Tibial nerve (tissue), 4 donors: ENCODE data around the gene MYOZ3. TPM values are rescaled to one million over a fixed set of nuclear protein-coding genes. Genes with fewer than 3 reads are reported as not detected.

Source experiments
- DNase-seq, 2 donors: peaks; one replicate each; pipeline ENCODE4 v3.0.0-alpha.2; 2019; ENCODE audit warnings: low spot score in 2 of 2
- H3K27ac ChIP-seq, 4 donors: fragments of 200-600 bp; sonication (generic) in 3 of 4; one replicate each; pipeline ENCODE4 v1.5.1; 2017 to 2019; ENCODE audit warnings: mild to moderate bottlenecking in 1 of 4
- H3K27me3 ChIP-seq, 2 donors: fragments of 200-600 bp; sonication (generic) in 1 of 2; one replicate each; pipeline versions ENCODE4 v1.5.1 to v1.6.0; 2017 to 2019
- H3K36me3 ChIP-seq, 3 donors: fragments of 200-600 bp; sonication (generic); one replicate each; pipeline ENCODE4 v1.5.1; 2018 to 2019
- H3K4me1 ChIP-seq, 4 donors: fragments of 200-600 bp; sonication (generic) in 3 of 4; one replicate each; pipeline ENCODE4 v1.5.1; 2017 to 2019
- H3K4me3 ChIP-seq, 4 donors: fragments of 200-600 bp; sonication (generic) in 3 of 4; one replicate each; pipeline ENCODE4 v1.5.1; 2017 to 2019; ENCODE audit warnings: mild to moderate bottlenecking in 1 of 4, moderate library complexity in 1 of 4
- H3K9me3 ChIP-seq, 4 donors: fragments of 200-600 bp; sonication (generic) in 3 of 4; one replicate each; pipeline ENCODE4 v1.5.1; 2017 to 2019
- EP300 ChIP-seq, 2 donors: sonication (generic); formaldehyde crosslinking; IDR thresholded peaks; one replicate each; pipeline ENCODE4 v1.6.1; 2017; ENCODE audit warnings: antibody characterized with exemption in 2 of 2, mild to moderate bottlenecking in 1 of 2
- POLR2A ChIP-seq, 2 donors: fragments of 450-650 bp; IDR thresholded peaks; one replicate each; pipeline ENCODE4 v1.6.1; 2017; ENCODE audit warnings: antibody characterized with exemption in 2 of 2, mild to moderate bottlenecking in 2 of 2, moderate library complexity in 2 of 2
- WGBS, 2 donors: methylation state at CpG; one replicate each; pipeline ENCODE4 v1.1.5; 2018; 5-methylcytosine and 5-hydroxymethylcytosine counted together
- total RNA-seq, 4 donors: library from RNA; depleted of rRNA; stranded (reverse); fragments of >200 nt; gene quantifications; one replicate each; pipeline ENCODE4 v1.1.0, GENCODE V29; 2016
- TF ChIP-seq, protein P1 (sequence below), 5 experiments: fragments of 200-600 bp in 3 of 5; fragments of 450-650 bp in 2 of 5; sonication (generic) in 3 of 5; IDR thresholded peaks; one replicate each; pipeline ENCODE4 v1.5.1; 2016 to 2019; ENCODE audit warnings: antibody characterized with exemption in 5 of 5, mild to moderate bottlenecking in 3 of 5, moderate library complexity in 2 of 5

The MYOZ3 gene
- total RNA-seq, 4 donors from 2014 or later: 0.30 to 9.0 (median 4.6) TPM

DNA sequence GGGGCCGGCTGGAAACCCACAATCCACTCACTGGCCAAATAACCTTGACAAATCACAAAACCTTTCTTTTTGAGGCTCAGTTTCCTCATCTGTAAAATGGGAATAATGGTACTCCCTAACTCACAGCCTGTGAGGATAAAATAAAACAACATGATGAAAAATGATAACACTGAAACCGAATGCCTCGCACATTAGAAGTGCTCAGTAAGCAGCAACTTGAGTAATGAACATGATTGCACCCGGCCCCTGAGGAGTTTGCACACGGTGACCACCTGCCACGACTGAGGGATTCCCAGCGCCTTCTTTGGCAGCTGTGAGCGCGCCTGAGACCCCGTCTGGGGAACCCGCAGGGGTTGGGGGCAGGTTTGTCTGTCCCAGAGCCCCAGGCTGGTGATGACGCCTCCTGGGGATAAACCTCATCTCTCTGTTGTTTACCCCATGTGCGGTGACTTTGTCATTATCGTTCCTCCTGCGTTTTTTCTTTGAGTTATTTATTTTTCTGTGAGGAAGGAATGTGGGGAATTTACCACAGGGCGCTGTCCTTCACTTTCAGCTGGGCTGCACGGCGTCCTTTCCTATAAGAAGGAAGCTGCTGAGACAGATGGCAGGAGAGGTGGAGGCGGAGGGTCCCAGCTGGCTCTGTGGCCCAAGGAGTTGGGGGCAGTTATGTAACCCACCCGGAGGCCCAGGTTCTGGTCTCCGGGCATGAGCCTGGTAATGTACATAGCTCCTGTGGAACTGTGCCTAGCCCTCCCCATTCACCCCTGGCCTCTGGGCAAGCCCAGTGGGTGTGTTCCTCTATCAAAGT, 23.6 kb upstream of the MYOZ3 start:
- no peak for DNase-seq
- TF ChIP-seq, protein P1, sequence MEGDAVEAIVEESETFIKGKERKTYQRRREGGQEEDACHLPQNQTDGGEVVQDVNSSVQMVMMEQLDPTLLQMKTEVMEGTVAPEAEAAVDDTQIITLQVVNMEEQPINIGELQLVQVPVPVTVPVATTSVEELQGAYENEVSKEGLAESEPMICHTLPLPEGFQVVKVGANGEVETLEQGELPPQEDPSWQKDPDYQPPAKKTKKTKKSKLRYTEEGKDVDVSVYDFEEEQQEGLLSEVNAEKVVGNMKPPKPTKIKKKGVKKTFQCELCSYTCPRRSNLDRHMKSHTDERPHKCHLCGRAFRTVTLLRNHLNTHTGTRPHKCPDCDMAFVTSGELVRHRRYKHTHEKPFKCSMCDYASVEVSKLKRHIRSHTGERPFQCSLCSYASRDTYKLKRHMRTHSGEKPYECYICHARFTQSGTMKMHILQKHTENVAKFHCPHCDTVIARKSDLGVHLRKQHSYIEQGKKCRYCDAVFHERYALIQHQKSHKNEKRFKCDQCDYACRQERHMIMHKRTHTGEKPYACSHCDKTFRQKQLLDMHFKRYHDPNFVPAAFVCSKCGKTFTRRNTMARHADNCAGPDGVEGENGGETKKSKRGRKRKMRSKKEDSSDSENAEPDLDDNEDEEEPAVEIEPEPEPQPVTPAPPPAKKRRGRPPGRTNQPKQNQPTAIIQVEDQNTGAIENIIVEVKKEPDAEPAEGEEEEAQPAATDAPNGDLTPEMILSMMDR (IDR thresholded peaks at IDR 0.05): no peak
- TF ChIP-seq EP300 (IDR thresholded peaks at IDR 0.05): peak in 1 of 2 donors; percentile 17
- Histone ChIP-seq H3K27ac (peak overlapping the region; percentile 62 to 97 (median 90)), H3K36me3 (no peaks in the 10 kb centered on the region), H3K9me3 (no peaks in the 10 kb centered on the region), H3K4me3 (no peak overlapping the region), H3K27me3 (no peaks in the 10 kb centered on the region), H3K4me1 (peaks cover 0 to 84% (median 65%) of the 10 kb centered on the region in 4 donors)
- WGBS, 2 donors: 36 to 48% methylated on average over 21 of the region's 21 CpGs

DNA sequence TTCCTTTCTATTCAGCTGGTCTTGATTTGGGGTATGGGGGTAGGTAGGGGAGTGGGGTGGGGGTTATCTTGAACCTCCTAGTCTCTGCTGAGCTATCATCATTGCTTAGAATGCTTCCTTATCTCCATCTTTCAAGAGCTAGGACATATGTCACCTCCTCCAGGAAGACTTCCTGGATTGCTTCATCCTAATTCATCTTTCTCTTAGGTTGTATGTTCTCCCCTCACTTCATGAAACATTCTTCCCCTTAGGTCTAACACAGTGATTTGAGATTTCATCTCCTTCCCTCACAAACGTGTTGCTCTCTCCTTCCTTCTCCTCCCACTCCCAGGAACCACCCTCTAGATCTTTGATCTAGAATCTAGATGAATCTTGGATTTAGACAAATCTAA, 23.0 kb upstream of the MYOZ3 start:
- no peaks in the 10 kb centered on the region for H3K27me3 ChIP-seq
- no peak overlapping the region for H3K4me3 ChIP-seq
- H3K4me1 ChIP-seq: peaks cover 0 to 84% (median 68%) of the 10 kb centered on the region in 4 donors
- no peak for DNase-seq
- H3K36me3 ChIP-seq: no peaks in the 10 kb centered on the region
- H3K27ac ChIP-seq: peak overlapping the region; percentile 62 to 97 (median 90)
- H3K9me3 ChIP-seq: no peaks in the 10 kb centered on the region
- 19 to 42% methylated on average over 1 of the region's 1 CpG for WGBS, 2 donors
- TF ChIP-seq, protein P1 (IDR thresholded peaks at IDR 0.05): no peak
- TF ChIP-seq EP300 (IDR thresholded peaks at IDR 0.05) (no peak), POLR2A (IDR thresholded peaks at IDR 0.05) (no peak)

DNA sequence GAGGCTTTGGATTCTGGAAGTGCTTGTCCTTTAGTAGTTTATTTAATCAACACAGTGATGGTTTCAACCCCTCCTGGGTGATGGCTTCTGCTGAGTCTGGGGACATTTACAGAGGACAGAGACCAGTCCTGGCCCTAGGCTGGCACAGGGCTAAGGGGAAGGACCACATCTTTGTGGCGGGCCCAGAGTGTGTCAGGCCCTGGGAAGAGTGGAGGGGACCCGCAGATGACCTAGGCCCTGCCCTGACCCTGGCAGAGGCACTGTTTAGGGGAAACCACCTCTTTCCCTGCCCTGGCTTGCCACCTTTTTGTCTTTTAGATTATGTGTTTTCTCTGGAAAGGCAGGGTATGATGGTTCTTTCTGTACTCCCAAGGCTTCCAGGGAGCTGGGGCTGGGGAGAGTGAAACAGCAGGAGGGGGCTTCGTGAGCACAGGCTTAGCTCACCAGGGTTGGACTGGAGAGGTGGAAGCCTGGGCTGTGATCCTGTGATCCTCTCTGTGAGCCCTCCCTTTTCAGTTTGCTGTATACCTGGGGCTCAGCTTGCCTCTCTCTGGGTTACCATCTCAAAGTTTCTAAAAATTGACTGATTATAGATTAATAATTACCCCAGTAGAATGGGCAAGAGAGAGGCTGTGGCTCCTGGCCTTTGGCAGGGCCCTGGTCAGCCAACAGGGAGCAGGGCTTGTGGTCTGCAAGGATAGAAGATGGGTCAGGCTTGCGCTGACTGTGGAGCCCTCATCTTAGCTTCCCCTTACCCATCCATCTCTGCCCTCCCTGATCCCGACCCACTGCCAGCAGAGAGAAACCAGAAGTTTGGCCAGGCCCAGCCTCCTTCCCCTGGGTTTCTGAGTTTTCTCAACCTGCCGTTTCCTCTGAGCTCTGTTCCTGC, 22.3 kb upstream of the MYOZ3 start:
- H3K27ac ChIP-seq: peak overlapping the region; percentile 62 to 97 (median 90)

DNA sequence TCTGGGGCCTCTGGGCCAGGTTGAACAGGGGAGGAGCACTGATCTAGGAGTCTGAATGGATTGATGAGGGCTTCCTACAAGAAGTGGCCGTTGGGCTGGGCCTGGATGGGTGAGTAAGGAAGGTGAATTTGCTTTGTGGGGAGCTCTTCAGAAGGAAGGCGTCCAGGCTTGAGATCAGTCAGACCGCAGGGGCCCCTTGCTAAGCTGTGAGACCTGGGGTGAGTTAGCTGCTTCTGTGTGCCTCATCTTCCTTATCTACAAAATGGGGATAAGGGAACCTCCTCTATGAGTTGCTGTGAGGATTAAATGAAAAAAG, 21.7 kb upstream of the MYOZ3 start:
- Histone ChIP-seq H3K4me3 (no peak overlapping the region), H3K9me3 (no peaks in the 10 kb centered on the region), H3K4me1 (peaks cover 0 to 95% (median 78%) of the 10 kb centered on the region in 4 donors), H3K36me3 (no peaks in the 10 kb centered on the region), H3K27ac (peak overlapping the region; percentile 62 to 97 (median 90)), H3K27me3 (no peaks in the 10 kb centered on the region)
- DNase-seq: no peak
- no peak for TF ChIP-seq POLR2A (IDR thresholded peaks at IDR 0.05)
- TF ChIP-seq, protein P1 (IDR thresholded peaks at IDR 0.05): no peak
- TF ChIP-seq EP300 (IDR thresholded peaks at IDR 0.05): no peak
- 66 to 80% methylated on average over 3 of the region's 3 CpGs for WGBS, 2 donors

More for the DNA sequence above, 22.3 kb upstream of the MYOZ3 start:
- 51 to 63% methylated on average over 5 to 6 of the region's 6 CpGs for WGBS, 2 donors
- no peaks in the 10 kb centered on the region for H3K27me3 ChIP-seq
- no peaks in the 10 kb centered on the region for H3K9me3 ChIP-seq
- TF ChIP-seq, protein P1 (IDR thresholded peaks at IDR 0.05): no peak
- TF ChIP-seq POLR2A (IDR thresholded peaks at IDR 0.05): no peak
- no peak for TF ChIP-seq EP300 (IDR thresholded peaks at IDR 0.05)
- no peak for DNase-seq
- no peaks in the 10 kb centered on the region for H3K36me3 ChIP-seq
- H3K4me1 ChIP-seq: peaks cover 0 to 89% (median 72%) of the 10 kb centered on the region in 4 donors
- H3K4me3 ChIP-seq: no peak overlapping the region

DNA sequence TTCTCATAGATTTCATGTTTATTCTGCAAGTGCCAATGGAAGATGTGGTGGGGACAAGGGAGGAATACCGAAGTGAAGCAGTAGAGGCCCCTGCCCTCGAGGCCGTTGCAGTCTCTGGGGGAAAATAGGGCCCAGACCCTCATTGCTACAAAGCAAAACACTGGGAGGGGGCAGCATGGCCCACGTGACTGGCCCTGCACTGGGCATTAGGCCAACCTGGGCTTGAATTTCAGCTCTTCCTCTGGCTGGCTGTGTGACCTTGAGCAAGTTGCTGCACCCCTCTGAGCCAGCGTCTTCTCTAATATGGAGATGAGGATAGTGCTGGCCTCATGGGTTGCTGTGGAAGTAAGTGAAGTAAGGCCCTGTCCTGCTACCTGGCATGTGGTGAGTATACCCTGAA, 21.3 kb upstream of the MYOZ3 start:
- Histone ChIP-seq H3K27ac (peak overlapping the region; percentile 88 to 97 (median 92)), H3K36me3 (no peaks in the 10 kb centered on the region), H3K9me3 (no peaks in the 10 kb centered on the region), H3K27me3 (no peaks in the 10 kb centered on the region), H3K4me3 (no peak overlapping the region), H3K4me1 (peaks cover 0 to 99% (median 82%) of the 10 kb centered on the region in 4 donors)
- DNase-seq: no peak
- WGBS, 2 donors: 27 to 31% methylated on average over 5 of the region's 5 CpGs
- TF ChIP-seq POLR2A (IDR thresholded peaks at IDR 0.05): no peak
- TF ChIP-seq, protein P1 (IDR thresholded peaks at IDR 0.05): no peak
- TF ChIP-seq EP300 (IDR thresholded peaks at IDR 0.05): no peak
